Stimulated activated naive CD4-positive, alpha-beta T cell treated with Interleukin-2 at 50 U/mL for 16 hours (primary cell): ENCODE results near the gene HSPA4L.

Experiments
- DNase-seq: peaks from one replicate; lab custom pipeline; 2025; lab: John Stamatoyannopoulos, UW

HSPA4L gene

GRCh38 chr4:127783955-127784770 lies 2.0 kb downstream of the HSPA4L start:
- DNase-seq: no peak

GRCh38 chr4:127788517-127788916 lies 6.4 kb downstream of the HSPA4L start:
- no peak for DNase-seq

DNA sequence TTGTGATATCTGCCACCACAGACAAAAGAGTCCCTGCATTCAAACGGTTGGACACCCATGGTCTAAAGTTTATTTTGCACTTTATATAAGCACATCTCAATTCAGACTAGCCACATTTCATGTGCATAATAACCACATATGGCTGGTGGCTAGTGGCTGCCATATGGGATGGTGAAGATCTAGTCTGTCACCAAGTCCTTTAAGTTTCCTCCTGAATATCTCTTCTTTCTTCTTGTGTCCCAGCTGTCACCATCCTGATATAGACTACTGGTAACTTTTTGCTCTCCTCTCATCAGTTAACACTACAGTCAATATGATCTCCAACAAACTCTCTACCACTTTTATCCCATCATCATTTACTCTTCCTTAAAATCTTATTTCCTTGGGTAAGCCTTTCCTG lies 9.3 kb downstream of the HSPA4L start:
- DNase-seq: no peak

DNA sequence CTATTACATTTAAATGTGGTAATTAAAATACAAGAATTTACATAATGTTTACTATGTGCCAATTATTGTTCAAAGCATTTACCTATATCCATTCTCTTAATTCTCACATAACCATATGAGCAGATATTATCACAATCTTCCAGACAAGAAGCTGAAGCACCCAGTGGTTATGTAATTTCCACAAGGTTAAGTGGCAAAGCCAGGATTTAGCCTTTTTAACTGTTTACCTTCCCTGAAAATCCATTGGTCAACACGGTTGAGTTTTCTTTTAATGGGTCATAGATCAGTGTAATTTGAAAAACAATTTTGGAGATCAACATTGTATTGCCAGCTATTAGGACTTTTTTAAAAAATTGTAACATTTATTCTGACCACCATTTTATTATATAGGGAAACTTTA lies 11.4 kb downstream of the HSPA4L start:
- DNase-seq: no peak

DNA sequence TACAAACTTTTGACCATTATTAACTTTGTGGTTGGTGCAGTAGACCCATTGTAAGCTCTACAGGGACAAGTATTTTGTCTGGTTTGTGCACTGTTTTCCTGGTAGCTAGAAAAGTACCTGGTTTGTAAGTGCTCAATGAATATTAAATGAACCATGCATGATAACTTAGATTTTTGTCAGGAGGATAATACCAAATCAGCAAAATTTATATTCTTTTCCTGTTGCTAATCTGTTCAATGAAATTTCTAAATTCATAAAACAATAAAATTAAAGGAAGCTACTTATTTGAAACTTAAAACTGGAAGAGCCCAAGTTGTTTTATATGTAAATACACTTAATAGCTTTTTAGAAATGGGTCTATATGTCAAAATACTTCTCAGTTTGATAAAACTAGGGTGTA lies 17.6 kb downstream of the HSPA4L start:
- DNase-seq: no peak

GRCh38 chr4:127809173-127809800 lies 27.2 kb downstream of the HSPA4L start:
- DNase-seq: no peak

DNA sequence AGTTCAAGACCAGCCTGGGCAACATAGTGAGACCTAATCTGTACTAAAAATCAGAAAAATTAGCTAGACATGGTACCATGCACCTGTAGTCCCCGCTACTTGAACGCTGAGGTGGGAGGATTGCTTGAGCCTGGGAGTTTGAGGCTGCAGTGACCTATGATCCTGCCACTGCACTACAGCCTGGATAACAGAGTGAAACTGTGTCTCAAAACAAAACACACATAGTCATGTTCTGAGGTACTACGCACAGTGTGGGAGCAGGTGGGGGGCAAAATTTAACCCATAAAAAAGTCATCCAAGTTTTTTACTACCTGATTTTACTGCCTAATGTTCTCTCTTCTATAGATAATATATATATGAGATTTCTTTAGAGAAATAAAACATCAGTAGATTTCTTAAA lies 28.4 kb downstream of the HSPA4L start:
- DNase-seq: no peak

GRCh38 chr4:127822430-127822829 lies 40.3 kb downstream of the HSPA4L start:
- no peak for DNase-seq

GRCh38 chr4:127828121-127828520 lies 46.0 kb downstream of the HSPA4L start:
- DNase-seq: no peak

GRCh38 chr4:127829014-127829413 lies 46.9 kb downstream of the HSPA4L start:
- no peak for DNase-seq

GRCh38 chr4:127832585-127832984 lies 50.5 kb downstream of the HSPA4L start:
- no peak for DNase-seq

DNA sequence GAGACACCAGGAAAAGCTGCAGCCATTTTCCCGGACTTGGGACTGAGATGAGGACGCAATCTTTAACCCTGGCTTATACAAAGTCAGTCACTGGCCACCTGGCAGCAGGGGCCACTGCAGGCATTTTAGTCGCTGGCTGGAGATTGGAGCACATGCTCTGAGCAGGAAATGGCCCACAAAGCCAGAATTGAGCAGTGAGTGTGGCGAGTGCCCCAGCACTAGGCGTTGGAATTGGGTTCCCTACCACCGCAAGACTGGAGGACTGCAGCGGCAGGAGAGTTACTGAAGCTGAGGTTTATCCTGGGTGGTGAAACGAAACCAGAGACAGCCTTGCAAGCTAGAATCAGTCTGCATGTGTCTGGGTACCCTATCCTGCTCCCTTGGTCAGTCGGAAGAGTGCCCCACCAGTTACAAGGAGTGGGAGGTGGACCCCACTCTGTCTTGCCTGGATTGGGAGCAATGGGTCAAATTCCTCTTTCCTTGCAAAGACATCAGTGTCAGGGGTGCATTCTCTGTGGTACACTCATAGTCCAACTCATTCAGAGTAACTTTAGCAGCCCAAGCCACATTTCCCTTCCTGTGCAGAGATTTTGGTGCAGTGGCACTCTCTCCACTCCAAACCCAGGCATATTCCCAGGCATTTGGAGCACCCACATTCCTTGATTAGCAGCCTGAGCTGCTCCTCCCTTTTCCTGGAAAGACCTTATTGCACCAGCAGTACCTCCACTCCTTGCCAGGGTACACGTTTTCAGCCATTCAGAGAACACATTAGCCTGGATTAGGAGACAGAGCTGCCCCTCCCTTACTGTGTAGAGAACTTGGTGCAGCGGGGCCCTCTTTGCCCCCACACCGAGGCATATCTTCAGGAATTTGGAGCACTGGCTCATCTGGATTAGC lies 61.8 kb downstream of the HSPA4L start:
- DNase-seq: no peak

DNA sequence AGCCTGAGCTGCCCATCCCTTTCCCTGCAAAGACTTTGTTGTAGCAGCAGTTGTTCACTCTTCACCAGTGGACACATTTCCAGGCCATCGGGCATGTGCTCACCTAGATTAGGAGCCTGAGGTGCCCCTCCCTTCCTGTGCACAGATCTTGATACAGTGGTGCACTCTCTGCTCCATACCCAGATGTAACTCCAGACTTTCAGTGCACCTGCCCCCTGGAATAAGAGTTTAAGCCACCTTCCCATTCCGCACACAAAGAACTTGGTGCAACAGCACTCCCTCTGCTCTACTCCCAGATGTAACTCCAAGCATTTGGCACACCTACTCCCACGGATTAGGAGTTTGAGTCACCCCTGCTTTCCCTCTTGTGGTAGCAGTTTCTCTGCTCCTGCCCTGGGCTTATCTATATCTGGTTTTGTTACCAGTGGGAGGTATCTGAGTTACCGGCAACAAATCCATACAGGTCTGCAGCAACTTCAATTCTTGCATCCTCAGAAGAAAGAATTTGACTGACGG lies 62.5 kb downstream of the HSPA4L start:
- no peak for DNase-seq

- DNase-seq: no peak
These were observed 63.9 kb downstream of the HSPA4L start for GRCh38 chr4:127846061-127846460.

DNA sequence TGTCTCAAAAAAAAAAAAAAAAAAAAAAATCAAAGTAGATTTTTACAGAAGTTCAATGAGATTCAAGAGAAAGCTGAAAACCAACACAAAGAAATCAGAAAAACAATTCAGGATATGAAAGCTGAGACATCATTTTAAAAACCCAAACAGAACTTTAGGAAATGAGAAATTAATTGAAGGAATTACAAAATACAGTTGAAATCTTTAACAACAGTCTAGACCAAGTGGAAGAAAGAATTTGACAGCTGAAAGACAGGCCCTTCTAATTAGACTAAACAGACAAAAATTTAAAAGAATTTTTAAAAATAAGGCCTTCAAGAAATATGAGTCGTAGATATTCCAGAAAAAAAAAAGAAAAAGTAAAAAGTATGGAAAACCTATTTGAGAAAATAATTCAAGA lies 64.6 kb downstream of the HSPA4L start:
- no peak for DNase-seq

GRCh38 chr4:127849505-127850234 lies 67.5 kb downstream of the HSPA4L start:
- no peak for DNase-seq

DNA sequence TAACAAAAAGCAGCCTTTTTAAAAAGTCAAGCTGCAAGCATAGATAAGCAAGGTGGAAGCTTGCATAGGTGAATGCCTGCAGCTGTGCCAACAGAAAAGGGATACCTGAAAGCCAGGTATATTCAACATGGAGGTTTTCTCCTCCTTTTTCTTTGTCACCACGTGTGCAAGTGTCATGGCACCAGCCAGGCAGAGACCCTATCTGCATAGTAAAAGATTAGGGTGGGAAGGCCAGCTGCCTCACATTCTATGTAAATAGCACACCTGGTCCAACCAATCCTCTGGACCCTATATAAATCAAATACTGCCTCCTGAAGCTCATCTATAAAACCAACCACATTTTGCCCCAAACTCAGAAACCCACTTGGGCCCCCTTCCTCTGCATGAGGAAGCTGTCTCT lies 70.5 kb downstream of the HSPA4L start:
- DNase-seq: no peak

DNA sequence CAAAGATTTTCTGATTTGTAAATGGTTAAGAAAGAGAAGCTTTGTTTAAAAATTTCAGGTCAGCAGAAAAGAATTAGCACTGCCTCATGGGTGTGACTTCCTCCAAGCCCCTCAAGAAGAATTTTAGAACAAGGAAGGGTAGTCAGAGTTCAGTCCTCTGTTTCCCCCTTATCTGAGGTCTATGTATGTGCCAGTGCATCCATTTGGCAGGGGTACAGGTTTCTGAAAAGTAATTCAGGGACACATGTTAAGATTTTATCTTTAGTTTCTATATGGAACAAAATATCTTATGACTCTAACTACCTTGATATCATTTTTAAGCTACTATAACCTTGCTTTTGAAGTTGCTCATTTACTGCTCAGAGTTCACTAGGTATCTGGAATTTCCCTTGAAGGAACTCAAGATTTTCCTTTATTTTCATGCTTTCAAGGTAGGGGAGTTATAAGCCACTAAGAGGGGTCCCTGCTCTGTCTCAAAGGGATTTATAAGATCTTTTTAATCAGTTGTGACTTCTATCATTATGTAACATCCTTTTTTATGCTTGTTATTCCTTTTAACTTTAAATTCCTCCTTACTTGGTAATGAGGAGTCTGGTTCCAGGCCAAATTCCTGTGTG lies 74.2 kb downstream of the HSPA4L start:
- no peak for DNase-seq

- no peak for DNase-seq
These were observed 74.8 kb downstream of the HSPA4L start for GRCh38 chr4:127856813-127857447.

GRCh38 chr4:127857641-127858040 lies 75.5 kb downstream of the HSPA4L start:
- DNase-seq: no peak

- no peak for DNase-seq
These were observed 86.1 kb downstream of the HSPA4L start for GRCh38 chr4:127868196-127868595.
